Neuronal stem cell (in vitro differentiated cells): ENCODE measurements around the gene RSPO3.
"Not testable (repeated sequence)": the region's sequence is repeated elsewhere in the genome, so short reads cannot be mapped to it uniquely, and the experiment has no call there.

Experiments
- DNase-seq: peaks from one replicate; pipeline ENCODE4 v3.0.0-alpha.2; 2013; ENCODE audit warnings: low spot score
- H2AFZ ChIP-seq: one replicate; pipeline ENCODE4 v1.6.1; 2013; ENCODE audit warnings: mild to moderate bottlenecking, low read length, inconsistent platforms
- H2AK5ac ChIP-seq: 2 replicates; pipeline ENCODE4 v1.6.1; 2013; ENCODE audit warnings: low read depth, mild to moderate bottlenecking, inconsistent platforms, low read length, moderate library complexity, mixed read lengths
- H2BK120ac ChIP-seq: 2 replicates; pipeline ENCODE4 v1.6.1; 2013; ENCODE audit warnings: low read depth, mild to moderate bottlenecking, inconsistent platforms, low read length, moderate library complexity, mixed read lengths
- H2BK12ac ChIP-seq: one replicate; pipeline ENCODE4 v1.6.1; 2013; ENCODE audit warnings: low read length, inconsistent platforms
- H2BK15ac ChIP-seq: 2 replicates; pipeline ENCODE4 v1.6.1; 2013; ENCODE audit warnings: mild to moderate bottlenecking, low read length, inconsistent platforms, mixed read lengths
- H2BK5ac ChIP-seq: one replicate; pipeline ENCODE4 v1.6.1; 2013; ENCODE audit warnings: inconsistent platforms, mild to moderate bottlenecking, low read length, moderate library complexity
- H3K14ac ChIP-seq: one replicate; pipeline ENCODE4 v1.6.1; 2013; ENCODE audit warnings: low read length, inconsistent platforms
- H3K18ac ChIP-seq: 2 replicates; pipeline ENCODE4 v1.6.1; 2013; ENCODE audit warnings: low read length, inconsistent platforms
- H3K23ac ChIP-seq: 2 replicates; pipeline ENCODE4 v1.6.1; 2013; ENCODE audit warnings: low read depth, mild to moderate bottlenecking, mixed read lengths, low read length, inconsistent platforms; ENCODE audit not compliant: poor library complexity
- H3K27ac ChIP-seq: replicated peaks from 3 replicates; pipeline ENCODE4 v1.5.1; 2013; ENCODE audit warnings: low read length, inconsistent platforms
- H3K27me3 ChIP-seq, 3 experiments: 2 replicates each; pipeline ENCODE4 v1.6.1; 2013; ENCODE audit warnings: low read length in 3 of 3, mild to moderate bottlenecking in 2 of 3, inconsistent platforms in 1 of 3, low read depth in 1 of 3, mixed read lengths in 1 of 3, moderate library complexity in 1 of 3; ENCODE audit not compliant: control insufficient read depth in 3 of 3, insufficient read depth in 3 of 3
- H3K36me3 ChIP-seq, 2 donors: replicated peaks in 1 of 2; 2 replicates each; pipeline ENCODE4 v1.6.1; 2013; ENCODE audit warnings: low read length in 2 of 2; ENCODE audit not compliant: control insufficient read depth in 2 of 2, insufficient read depth in 2 of 2
- H3K4ac ChIP-seq: 2 replicates; pipeline ENCODE4 v1.6.1; 2013; ENCODE audit warnings: inconsistent platforms, mild to moderate bottlenecking, low read length, moderate library complexity
- H3K4me1 ChIP-seq, 2 donors: 1 replicate in 1 of 2; 2 replicates in 1 of 2; pipeline ENCODE4 v1.6.1; 2013; ENCODE audit warnings: low read length in 2 of 2, low read depth in 1 of 2; ENCODE audit not compliant: control insufficient read depth in 2 of 2, insufficient read depth in 1 of 2
- H3K4me2 ChIP-seq: one replicate; pipeline ENCODE4 v1.6.1; 2013; ENCODE audit warnings: mild to moderate bottlenecking, low read length, inconsistent platforms; ENCODE audit not compliant: insufficient read depth, poor library complexity, severe bottlenecking
- H3K4me3 ChIP-seq, 2 donors: 2 replicates each; pipeline ENCODE4 v1.5.1; 2013; ENCODE audit warnings: low read length in 2 of 2, mild to moderate bottlenecking in 2 of 2, inconsistent platforms in 1 of 2, moderate library complexity in 1 of 2
- H3K79me1 ChIP-seq: one replicate; pipeline ENCODE4 v1.6.1; 2013; ENCODE audit warnings: low read depth, mild to moderate bottlenecking, inconsistent platforms, low read length, moderate library complexity
- H3K9ac ChIP-seq: one replicate; pipeline ENCODE4 v1.6.1; 2013; ENCODE audit warnings: mild to moderate bottlenecking, low read depth, low read length, inconsistent platforms; ENCODE audit not compliant: poor library complexity
- H3K9me3 ChIP-seq, 2 donors: replicated peaks in 1 of 2; 2 replicates each; pipeline versions ENCODE3 to v1.6.1; 2013; ENCODE audit warnings: low read length in 2 of 2, mild to moderate bottlenecking in 2 of 2, inconsistent platforms in 1 of 2, low read depth in 1 of 2, mixed read lengths in 1 of 2, moderate library complexity in 1 of 2; ENCODE audit not compliant: control insufficient read depth in 2 of 2, insufficient read depth in 1 of 2
- H4K8ac ChIP-seq: one replicate; pipeline ENCODE4 v1.6.1; 2013; ENCODE audit warnings: low read depth, mild to moderate bottlenecking, inconsistent platforms, low read length, moderate library complexity
- H4K91ac ChIP-seq: one replicate; pipeline ENCODE4 v1.6.1; 2013; ENCODE audit warnings: low read length, low read depth, mild to moderate bottlenecking, inconsistent platforms; ENCODE audit not compliant: poor library complexity
- WGBS, 2 donors: extraction: QIAGEN DNeasy Blood & Tissue Kit; methylation state at CpG; one replicate each; pipeline ENCODE4 v1.1.7; 2013; ENCODE audit warnings: missing lambda C conversion rate in 2 of 2, mixed read lengths in 1 of 2; ENCODE audit not compliant: insufficient read length in 2 of 2, insufficient replicate concordance in 1 of 2; ENCODE audit errors: extremely low coverage in 2 of 2; 5-methylcytosine and 5-hydroxymethylcytosine counted together

Gene RSPO3

GRCh38 chr6:127233819-127234218, 115.3 kb downstream of the RSPO3 start:
- H3K9me3 ChIP-seq, H3K14ac ChIP-seq, H3K4ac ChIP-seq, H2BK12ac ChIP-seq, H3K18ac ChIP-seq, H3K9ac ChIP-seq, H3K4me2 ChIP-seq, H3K23ac ChIP-seq, H3K79me1 ChIP-seq, H3K36me3 ChIP-seq, H3K27me3 ChIP-seq, H3K4me1 ChIP-seq, H3K27ac ChIP-seq, H2AK5ac ChIP-seq, H3K4me3 ChIP-seq, H2BK120ac ChIP-seq, H2AFZ ChIP-seq, H4K8ac ChIP-seq, H4K91ac ChIP-seq, H2BK5ac ChIP-seq, H2BK15ac ChIP-seq, DNase-seq: not testable (repeated sequence)
- WGBS, 2 donors, result no CpG with 5 or more reads among the region's 3 CpGs

GRCh38 chr6:127243501-127243900, 125.0 kb downstream of the RSPO3 start:
- Histone ChIP-seq H3K9me3 (no peaks in the 10 kb centered on the region), H3K14ac (no peak overlapping the region)
- no peak for DNase-seq

More at GRCh38 chr6:127243501-127243900, 125.0 kb downstream of the RSPO3 start:
- no peak overlapping the region for H3K4ac ChIP-seq
- no peak overlapping the region for H2BK12ac ChIP-seq
- H3K36me3 ChIP-seq, result no peaks in the 10 kb centered on the region
- no peaks in the 10 kb centered on the region for H3K79me1 ChIP-seq
- no peaks in the 10 kb centered on the region for H3K27me3 ChIP-seq
- H3K23ac ChIP-seq, result no peak overlapping the region
- H2AFZ ChIP-seq, result no peak overlapping the region
- no peaks in the 10 kb centered on the region for H3K4me1 ChIP-seq
- H3K9ac ChIP-seq, result no peak overlapping the region
- no peak overlapping the region for H4K8ac ChIP-seq
- WGBS, 2 donors, result no CpG with 5 or more reads among the region's 1 CpG
- no peak overlapping the region for H2BK5ac ChIP-seq
- no peak overlapping the region for H2BK120ac ChIP-seq
- no peak overlapping the region for H3K4me2 ChIP-seq
- no peak overlapping the region for H3K4me3 ChIP-seq
- H3K27ac ChIP-seq, result no peak overlapping the region
- no peak overlapping the region for H2AK5ac ChIP-seq
- H2BK15ac ChIP-seq, result no peak overlapping the region
- no peak overlapping the region for H4K91ac ChIP-seq
- H3K18ac ChIP-seq, result no peak overlapping the region
